ENCODE data around the gene TBPL2. TPM values are rescaled to one million over a fixed set of nuclear protein-coding genes. Genes with fewer than 3 reads are reported as not detected.
"Not testable (repeated sequence)": the region's sequence is repeated elsewhere in the genome, so short reads cannot be mapped to it uniquely, and the experiment has no call there.

TBPL2 gene
- total RNA-seq, 1 donor from 2014 or later, result not detected

DNA sequence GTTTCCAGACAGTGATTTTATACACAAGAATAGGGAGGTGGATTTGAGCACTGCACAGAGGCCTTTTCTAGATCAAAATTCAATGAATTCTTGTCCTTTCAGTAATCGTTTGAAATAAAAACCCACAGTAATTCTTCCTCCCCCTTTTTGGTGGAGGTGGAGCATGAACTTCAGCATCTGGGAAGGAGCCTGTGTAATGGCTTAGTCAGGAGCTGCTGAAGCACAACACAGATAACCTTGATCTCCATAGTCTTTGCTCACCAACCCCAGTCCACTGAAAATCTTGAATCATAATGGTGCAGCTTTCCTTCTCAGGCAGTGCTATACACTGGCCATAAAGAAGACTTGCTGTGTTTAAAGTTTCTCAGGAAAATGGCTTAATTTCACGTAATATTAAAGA, 6.4 kb upstream of the TBPL2 start:
- intact Hi-C loops (cut with micrococcal nuclease), result no loop called here
- no peak for ATAC-seq
- no peak for DNase-seq

DNA sequence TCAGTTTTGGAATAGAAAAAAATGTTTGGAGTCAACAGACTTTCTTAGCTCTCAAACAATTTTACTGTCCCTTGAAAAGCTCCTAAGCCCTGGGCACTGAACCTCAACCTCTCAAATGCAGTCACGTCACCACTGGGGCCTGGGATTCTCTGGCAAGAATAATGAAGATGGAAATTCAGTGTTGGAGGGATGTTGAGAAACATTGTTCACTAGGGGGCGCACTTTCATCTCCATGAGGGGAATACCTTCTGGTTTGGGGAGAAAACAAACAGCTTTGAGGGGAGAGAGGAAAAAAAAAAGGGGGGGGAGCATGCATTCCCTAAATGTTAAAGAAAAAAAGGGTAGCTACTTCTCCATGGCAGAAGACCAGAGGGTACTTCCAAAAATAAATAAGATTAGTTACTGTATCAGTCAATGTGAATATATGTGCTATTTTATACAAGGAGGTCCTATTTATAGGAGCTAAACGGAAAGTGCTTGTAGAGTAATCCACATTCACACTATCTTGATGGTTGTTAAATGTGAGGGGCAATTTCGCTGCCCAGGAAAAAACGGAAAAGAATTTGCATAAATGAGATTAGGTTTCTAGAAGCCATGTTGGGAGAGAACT, 5.8 kb upstream of the TBPL2 start:
- ATAC-seq (peak; percentile 70), DNase-seq (no peak)
- intact Hi-C loops (cut with micrococcal nuclease), result no loop called here

DNA sequence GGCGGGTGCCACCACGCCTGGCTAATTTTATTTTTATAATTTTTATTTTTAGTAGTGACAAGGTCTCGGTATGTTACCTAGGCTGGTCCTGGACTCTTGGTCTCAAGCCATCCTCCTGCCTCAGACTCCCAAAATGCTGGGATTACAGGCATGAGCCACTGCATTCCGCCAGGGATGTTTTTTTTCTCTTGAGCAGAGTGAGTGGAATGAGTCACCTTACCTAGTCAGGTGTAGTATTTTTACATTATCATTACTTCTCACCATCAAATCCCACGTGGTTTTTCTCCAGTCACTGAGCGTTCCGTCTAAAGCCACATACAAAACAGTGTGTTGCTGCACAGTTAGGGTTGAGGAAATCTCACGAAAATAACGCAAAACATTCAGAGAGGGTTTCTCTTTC, 870 bp upstream of the TBPL2 start:
- intact Hi-C loops (cut with micrococcal nuclease), result no loop called here
- no peak for DNase-seq

DNA sequence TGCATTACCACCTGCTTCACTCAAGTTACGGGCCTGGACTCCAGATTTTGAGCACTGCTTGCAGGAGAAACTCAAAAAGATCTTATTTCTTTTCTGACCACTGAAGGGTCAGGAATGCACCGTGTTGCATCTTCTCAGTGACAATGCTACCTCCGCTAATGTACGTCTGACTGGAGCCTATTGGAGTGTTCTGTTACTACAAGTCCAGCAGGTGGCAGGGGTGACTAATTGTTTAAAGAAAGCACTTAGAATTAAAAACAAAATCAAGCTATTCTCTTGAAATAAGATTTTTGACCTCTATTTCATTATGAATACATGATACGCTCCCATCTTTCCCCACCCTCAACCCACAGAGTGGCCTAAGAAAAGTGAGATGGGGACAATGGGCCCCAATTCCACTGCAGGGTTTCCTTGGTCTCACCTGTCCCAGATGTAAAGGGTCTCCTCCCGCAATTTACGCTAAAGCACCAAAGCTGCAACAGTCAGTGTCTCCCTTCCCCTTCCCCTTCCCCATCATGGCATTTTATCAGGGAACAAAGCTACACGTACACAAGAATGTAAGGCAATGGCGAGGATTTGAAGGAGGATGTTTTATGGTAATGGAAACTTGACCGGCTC, 2.2 kb downstream of the TBPL2 start:
- DNase-seq (no peak), ATAC-seq (peak; percentile 61)
- intact Hi-C loops (cut with micrococcal nuclease), result no loop called here

More for the DNA sequence above, 870 bp upstream of the TBPL2 start:
- no peak for ATAC-seq

DNA sequence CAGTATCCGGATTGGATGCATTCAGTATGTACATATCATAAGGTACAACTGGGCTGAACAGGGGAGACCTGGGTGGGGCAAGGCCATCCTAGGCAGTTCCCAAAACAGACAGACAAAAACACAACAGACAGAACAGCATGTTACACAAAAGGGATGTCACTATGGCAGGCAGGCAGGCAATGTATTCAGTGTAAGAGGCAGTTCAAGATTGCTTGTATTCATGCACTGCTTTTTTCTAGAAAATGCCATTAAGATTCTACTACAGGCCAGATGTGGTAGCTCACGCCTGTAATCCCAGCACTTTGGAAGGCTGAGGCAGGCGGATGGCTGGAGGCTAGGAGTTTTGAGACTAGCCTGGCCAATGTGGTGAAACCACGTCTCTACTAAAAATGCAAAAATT, 3.5 kb downstream of the TBPL2 start:
- ATAC-seq (no peak), DNase-seq (no peak)
- intact Hi-C loops (cut with micrococcal nuclease), result no loop called here

DNA sequence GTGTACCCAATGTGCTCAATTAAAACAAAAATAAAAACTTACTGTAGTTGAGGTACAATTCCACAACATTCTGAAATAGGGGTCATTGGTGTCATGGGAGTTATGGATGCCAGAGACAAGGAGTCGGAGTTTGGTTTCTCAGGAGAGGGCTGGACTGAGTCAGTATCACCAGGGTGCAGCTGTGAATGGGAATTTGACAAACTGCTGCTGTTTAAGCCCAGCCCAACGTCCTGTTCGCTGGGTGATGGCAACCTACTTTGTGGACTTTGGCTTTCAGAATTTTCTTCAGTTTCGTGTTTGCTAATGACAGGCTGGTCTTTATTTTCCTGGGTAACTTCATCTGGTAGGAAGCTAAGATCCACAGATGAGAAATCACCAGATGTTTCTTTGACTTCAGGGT, 3.9 kb downstream of the TBPL2 start:
- intact Hi-C loops (cut with micrococcal nuclease), result no loop called here
- ATAC-seq (no peak), DNase-seq (no peak)

DNA sequence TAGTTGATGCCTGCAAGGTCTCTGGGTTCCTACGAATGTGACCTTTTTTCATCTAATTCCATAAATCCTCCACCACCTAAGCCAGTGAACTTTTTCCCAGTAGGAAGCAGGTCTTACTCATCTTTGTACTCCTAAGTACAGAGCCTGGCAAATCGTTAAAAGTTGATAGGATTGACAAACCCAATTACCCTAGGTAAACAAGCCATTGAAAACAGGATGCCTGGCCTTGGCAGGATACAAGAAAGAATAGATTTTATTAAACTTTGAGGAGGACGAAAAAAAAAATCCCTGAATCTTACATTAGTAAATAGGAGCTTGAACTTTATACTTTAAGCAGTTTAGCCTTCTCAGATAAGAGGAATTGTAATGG, 5.6 kb downstream of the TBPL2 start:
- intact Hi-C loops (cut with micrococcal nuclease), result no loop called here
- DNase-seq (no peak), ATAC-seq (no peak)

DNA sequence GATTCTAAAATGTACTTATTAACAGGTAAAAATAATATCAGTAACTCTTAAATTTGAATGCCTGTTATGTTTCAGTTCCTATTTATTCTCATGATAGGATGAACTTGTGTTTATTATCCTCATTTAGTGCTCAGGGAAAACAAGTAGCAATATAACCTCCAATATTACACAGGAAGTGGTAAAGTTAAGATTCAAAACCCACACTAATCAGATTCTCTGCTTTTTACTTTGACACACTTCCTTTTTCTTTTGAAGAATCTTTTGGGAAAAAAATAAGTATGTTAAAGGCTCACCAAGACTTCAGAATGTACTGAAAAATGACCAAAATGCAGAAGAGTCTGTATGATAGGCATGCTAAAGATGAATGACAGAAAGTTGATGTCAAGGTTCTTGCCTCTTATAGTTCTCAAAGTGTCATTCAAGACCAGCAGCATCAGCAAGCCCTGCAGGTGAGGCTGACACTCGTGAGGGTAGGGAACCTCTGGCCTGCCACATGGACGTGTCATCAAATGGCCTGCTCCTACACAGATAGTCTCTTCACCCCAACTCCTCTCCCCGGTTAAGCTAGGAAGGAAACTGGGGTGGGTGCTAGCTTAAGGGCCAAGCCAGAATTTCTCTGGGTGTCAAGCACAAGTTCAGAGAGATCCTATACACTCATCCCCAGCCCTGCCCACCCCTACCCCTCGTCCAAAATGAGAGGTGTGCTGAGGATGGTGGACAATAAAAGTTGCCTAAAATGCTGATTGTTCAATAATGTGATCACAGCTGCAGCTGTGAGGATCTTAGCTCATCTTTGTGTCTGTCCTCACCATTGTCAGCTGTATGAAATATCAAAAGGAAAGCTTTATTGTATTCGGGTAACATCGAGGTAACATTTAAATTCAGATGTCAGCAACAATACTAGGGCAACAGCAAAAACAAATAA, 6.3 kb downstream of the TBPL2 start:
- intact Hi-C loops (cut with micrococcal nuclease), result no loop called here
- ATAC-seq, result no peak
- no peak for DNase-seq

DNA sequence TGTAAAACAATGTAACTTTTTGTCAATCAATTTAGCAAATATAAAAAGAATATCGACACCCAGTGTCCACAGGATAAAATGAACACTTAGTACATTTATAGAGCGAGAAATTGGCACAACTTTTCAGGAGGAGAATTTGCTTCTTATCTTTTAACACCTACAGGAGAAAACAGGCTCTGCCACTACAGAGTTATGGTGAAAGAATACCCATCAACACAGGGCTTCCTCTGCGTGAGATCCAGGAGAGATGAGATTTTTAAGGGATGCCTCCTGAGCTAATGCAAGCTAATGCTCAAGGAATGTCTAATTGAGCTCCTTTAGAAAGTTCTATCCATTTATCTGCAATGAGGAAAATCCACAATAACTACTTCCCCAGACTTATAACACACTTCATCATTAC, 7.8 kb downstream of the TBPL2 start:
- intact Hi-C loops (cut with micrococcal nuclease), result no loop called here
- DNase-seq (no peak), ATAC-seq (peak; percentile 33)

DNA sequence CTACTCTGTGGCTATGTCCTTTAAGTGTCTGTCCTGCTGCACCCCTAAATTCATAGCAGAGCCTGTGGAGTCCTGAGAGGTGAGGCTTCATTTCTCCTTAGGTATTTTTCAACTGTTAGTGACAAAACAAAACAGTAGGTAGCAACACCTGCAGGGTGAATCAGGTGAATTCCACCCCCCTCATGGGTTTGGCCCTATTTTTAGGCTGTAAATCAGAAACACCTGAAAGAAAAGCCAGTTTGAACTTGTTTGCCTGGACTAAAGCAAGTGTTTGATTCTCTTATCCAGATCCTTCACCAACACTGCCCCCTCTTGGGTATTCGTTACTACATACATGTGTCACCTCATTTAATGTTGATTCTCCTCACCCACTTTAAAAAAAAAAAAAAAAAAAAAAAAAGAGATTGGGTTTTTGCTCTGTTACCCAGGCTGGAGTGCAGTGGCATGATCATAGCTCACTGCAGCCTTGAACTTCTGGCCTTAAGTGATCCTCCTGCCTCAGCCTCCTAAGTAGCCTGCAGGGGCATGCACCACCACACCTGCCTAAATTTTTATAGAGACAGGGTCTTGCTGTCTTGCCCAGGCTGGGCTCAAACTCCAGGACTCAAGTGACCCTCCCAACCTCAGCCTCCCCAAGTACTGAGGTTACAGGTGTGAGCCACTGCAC, 10.3 kb downstream of the TBPL2 start:
- intact Hi-C loops (cut with micrococcal nuclease), result no loop called here
- ATAC-seq (peak; percentile 88), DNase-seq (no peak)

DNA sequence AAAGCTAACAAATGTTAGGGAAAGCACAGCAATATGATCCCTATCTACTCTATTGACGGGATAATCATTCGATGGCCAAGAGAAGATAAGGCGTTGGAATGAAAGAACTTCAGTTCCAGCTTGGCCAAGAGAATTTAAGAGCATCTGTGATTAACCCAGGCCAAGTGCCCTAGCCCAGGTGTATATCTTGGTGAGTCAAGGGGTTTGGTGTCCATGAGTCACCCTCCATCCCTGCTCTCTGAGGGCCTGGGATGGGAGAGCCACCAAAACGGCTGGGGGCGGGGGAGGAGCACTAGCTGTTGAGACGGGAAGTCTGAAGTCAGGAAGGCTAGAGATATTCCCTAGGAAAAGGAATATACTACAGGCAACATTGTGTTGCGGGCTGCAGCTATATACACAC, 13.0 kb downstream of the TBPL2 start:
- intact Hi-C loops (cut with micrococcal nuclease), result no loop called here
- DNase-seq (no peak), ATAC-seq (no peak)

DNA sequence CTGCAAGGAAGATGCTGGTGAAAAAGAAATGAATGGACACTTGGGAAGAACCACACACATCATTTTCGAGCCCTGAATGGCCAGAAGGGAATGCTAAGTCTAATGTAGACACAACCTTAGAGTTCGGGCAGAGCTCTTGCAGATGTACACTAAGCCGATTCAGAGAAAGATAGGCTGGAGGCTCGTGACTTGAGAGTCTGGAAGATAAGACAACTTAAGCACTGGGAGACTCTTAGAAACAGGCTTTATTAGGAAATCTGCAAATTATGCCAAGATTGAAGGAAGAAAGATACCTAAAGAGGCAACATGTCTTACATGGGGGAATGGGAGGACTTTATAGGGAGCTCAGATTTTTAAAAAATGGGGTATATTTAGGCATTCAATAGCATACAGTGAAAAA, 13.5 kb downstream of the TBPL2 start:
- intact Hi-C loops (cut with micrococcal nuclease), result no loop called here
- DNase-seq (no peak), ATAC-seq (no peak)

DNA sequence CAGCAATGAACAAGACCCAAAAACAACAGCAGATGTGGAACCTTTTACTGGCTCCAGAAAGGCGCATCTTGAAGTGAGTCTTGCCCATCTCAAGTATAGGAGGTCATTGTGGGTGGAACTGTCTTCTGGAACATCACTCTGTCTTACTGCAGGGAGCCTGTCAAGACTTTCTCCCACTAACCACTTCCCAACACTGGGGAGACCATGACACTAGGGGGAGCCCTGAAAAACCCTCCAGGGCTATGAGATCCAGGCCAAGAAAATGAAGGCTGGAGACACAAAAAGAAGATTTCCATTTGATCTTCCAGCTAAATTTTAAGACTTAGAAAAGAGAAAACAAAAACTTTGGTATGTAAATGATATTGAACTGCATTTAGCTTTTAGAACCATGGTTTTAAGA, 15.3 kb downstream of the TBPL2 start:
- intact Hi-C loops (cut with micrococcal nuclease), result no loop called here
- no peak for DNase-seq
- ATAC-seq, result no peak

DNA sequence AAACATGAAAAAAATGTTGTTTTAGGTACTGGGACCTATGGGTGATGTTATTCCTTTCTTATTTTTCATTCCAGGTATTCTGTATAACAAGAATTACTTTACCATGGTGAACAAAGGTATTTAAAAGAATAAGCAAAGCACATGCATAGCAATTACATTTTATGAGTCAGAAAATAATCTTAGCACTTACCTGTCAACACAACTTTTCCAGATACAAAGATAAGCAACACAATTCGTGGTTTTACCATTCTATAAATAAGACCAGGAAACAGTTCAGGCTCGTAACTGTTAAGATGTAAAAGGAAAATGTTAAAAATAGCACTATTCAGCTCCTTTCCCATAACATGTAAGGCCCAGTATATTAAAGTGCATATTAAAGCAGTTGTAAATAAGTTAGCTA, 16.4 kb downstream of the TBPL2 start:
- ATAC-seq, result no peak
- intact Hi-C loops (cut with micrococcal nuclease), result no loop called here
- DNase-seq, result no peak

DNA sequence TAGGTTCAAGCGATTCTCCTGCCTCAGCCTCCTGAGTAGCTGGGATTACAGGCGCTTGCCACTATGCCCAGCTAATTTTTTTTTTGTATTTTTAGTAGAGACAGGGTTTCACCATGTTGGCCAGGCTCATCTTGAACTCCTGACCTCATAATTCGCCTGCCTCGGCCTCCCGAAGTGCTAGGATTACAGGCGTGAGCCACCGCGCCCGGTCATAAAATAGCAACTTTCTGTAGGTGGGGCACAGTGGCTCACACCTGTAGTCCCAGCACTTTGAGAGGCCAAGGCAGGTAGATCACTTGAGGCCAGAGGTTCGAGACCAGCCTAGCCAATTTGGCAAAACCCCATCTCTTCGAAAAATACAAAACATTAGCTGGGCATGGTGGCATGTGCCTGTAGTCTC, 18.1 kb downstream of the TBPL2 start:
- DNase-seq; intact Hi-C loops (cut with micrococcal nuclease); ATAC-seq: not testable (repeated sequence)

DNA sequence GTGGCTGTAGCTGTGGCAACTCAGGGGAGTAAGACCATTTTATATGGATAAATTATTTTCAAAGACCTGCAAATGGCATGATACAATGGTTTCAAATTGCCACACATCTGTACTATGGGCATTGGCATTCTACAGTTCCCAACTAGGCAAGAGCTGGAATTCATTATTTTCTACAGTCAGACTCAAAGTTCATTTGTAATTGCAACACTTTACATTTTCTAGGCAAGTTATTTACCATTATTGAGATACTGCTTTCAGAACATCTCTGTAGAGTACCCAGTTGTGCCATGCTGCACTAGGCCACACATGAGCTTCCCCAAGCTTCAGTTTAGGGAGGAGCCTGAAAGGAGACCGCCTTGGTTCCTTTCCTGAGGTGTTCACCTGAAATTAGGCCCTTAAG, 20.8 kb downstream of the TBPL2 start:
- intact Hi-C loops (cut with micrococcal nuclease), result no loop called here
- DNase-seq (no peak), ATAC-seq (no peak)

DNA sequence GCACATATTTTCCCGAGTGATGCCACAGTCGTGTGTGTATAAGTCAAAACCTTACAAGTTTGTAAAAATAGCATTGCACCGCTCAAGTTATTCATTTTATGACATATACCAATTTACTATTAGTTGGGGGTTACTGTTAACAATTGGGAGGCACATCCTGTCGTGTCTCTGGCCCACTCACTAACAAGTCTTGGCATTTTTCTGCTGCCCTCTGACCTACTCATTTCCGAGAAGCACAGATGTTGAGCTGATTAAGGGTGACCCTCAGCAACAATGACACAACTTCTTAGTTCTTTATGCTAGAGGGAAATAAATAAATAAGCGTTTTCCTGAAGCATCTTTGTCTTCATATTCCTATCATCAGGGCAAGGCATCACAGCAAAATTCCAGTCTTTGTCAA, 22.0 kb downstream of the TBPL2 start:
- DNase-seq, result no peak
- intact Hi-C loops (cut with micrococcal nuclease), result no loop called here
- ATAC-seq, result no peak

DNA sequence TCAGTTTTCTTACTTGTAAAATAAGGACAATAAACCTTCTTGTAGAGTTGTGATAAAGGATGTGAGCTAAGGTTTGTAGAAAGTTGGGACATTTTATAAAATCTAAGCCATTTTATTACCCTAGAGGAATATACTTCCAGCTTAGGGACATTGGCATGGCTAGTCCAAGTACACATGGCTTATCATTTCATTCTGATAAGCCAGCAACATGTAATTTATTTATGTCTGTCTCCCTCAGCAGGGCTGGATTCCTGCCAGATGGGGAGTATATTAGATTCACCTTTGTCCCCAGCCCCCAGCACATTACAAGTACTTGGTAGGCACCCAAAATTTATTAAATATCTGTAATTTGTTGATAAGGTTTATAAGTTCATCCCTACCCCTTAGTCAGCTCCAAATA, 22.5 kb downstream of the TBPL2 start:
- ATAC-seq (no peak), DNase-seq (no peak)
- intact Hi-C loops (cut with micrococcal nuclease), result no loop called here

DNA sequence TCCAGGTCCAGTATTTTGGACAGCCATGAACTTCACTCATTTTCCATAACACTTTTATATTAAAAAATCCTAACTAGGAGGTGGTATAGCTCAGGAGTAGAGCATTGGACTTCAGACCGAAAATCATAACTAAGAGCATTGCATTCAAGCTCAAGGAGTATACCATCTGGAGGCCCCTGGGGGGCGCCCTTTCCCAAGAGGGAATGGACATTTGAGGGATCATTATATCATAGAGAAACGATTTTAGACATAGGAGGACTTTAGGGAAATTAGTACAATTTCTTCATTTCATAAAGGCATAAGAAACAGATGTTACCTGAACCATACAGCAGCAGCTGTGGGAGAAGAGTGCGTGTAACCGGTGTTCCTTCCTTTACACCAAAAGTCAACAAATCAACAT, 23.6 kb downstream of the TBPL2 start:
- ATAC-seq (no peak), DNase-seq (no peak)
- intact Hi-C loops (cut with micrococcal nuclease), result no loop called here

DNA sequence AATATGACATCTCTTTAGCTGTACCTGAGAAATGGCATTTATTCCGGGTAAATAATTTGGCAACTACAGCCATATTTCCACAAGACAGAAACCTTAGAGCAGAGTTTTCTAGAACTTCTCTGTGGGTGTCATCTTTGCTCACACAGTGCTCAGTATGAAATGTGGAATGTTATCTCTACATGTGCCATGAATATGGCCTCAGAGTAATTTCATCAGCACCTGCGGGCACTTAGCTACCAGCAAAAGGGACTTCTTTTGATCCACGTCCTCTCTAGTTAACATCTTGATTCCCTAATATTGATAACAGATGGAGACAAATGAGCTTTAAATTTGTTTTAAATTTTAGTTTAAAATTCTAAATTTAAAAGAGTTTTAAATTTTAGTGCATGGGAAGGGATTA, 25.9 kb downstream of the TBPL2 start:
- DNase-seq, result no peak
- intact Hi-C loops (cut with micrococcal nuclease), result no loop called here
- ATAC-seq, result no peak

Data from left ventricle myocardium superior (tissue), 1 donor.